HepG2 (cell line): Measurements from ENCODE around the gene TRERF1. TPM values are rescaled to one million over a fixed set of nuclear protein-coding genes. Genes with fewer than 3 reads are reported as not detected.

Experiments
- ATAC-seq: fragments of 200-7000 bp; cut with Tn5 transposase; 3 replicates; pipeline ENCODE4 v1.9.1; 2020; ENCODE audit warnings: mild to moderate bottlenecking, moderate library complexity
- BruUV-seq: library from RNA; stranded (reverse); fragments of 400-500 nt; replicated peaks from 2 replicates; lab custom pipeline; 2021; lab: Mats Ljungman, UMichigan
- CTCF ChIA-PET: fragments of 300-600 bp; formaldehyde crosslinking; extraction: SDS; loops from one replicate; lab custom pipeline; 2021; ENCODE audit warnings: low total read pairs, inconsistent platforms, low intra/inter-chr PET ratio; lab: Yijun Ruan, JAX
- POLR2A ChIA-PET: fragments of 350-600 bp; sonication (Branson Sonifier 250); formaldehyde crosslinking; loops from one replicate; lab custom pipeline; 2020; ENCODE audit warnings: antibody characterized with exemption, inconsistent platforms; lab: Yijun Ruan, JAX
- DNase-seq: peaks from one replicate; pipeline ENCODE4 v3.0.0-alpha.2; 2015; ENCODE audit warnings: low spot score
- FAIRE-seq: peaks from 3 replicates; lab custom pipeline; 2011; peaks lifted over from hg19 to GRCh38; lab: Jason Lieb, UNC
- H2AFZ ChIP-seq: one replicate; pipeline ENCODE4 v1.6.1; 2011; ENCODE audit warnings: low read length, inconsistent platforms
- H3K27ac ChIP-seq: fragments of 300-600 bp; 3 replicates; pipeline ENCODE4 v1.8.0; 2011; ENCODE audit warnings: mixed run types, mild to moderate bottlenecking, mixed read lengths, low read length, inconsistent platforms; ENCODE audit not compliant: insufficient read depth; ENCODE audit errors: extremely low read length
- H3K27me3 ChIP-seq, 2 experiments: fragments of 200-600 bp in 1 of 2; 2 replicates in 1 of 2; 3 replicates in 1 of 2; pipeline versions ENCODE4 v1.6.0 to v1.8.0; 2011; ENCODE audit warnings: low read length in 2 of 2, mild to moderate bottlenecking in 2 of 2, moderate library complexity in 2 of 2, inconsistent platforms in 1 of 2; ENCODE audit not compliant: insufficient read depth in 2 of 2, control insufficient read depth in 1 of 2
- H3K36me3 ChIP-seq, 2 experiments: fragments of 200-600 bp in 1 of 2; replicated peaks in 1 of 2; 2 replicates in 1 of 2; 3 replicates in 1 of 2; pipeline versions ENCODE4 v1.5.1 to v1.8.0; 2011; ENCODE audit warnings: low read length in 2 of 2, inconsistent platforms in 1 of 2; ENCODE audit not compliant: insufficient read depth in 2 of 2, control insufficient read depth in 1 of 2
- H3K4me1 ChIP-seq: 2 replicates; pipeline ENCODE4 v1.5.1; 2012; ENCODE audit warnings: low read length, inconsistent platforms; ENCODE audit not compliant: insufficient read depth
- H3K4me2 ChIP-seq: 2 replicates; pipeline ENCODE4 v1.6.0; 2011; ENCODE audit warnings: low read depth, low read length, inconsistent platforms
- H3K4me3 ChIP-seq, 3 experiments: fragments of 200-600 bp in 1 of 3; sonication (generic), shearing (Covaris generic) in 1 of 3; replicated peaks in 1 of 3; 2 replicates each; pipeline ENCODE4 v1.5.1; 2011 to 2016; ENCODE audit warnings: low read length in 3 of 3, inconsistent platforms in 2 of 3, low read depth in 2 of 3, mild to moderate bottlenecking in 2 of 3, control low read depth in 1 of 3, mixed read lengths in 1 of 3; ENCODE audit not compliant: insufficient read depth in 1 of 3
- H3K79me2 ChIP-seq: one replicate; pipeline ENCODE4 v1.6.1; 2011; ENCODE audit warnings: low read length, inconsistent platforms; ENCODE audit not compliant: insufficient read depth
- H3K9ac ChIP-seq: 2 replicates; pipeline ENCODE4 v1.6.0; 2011; ENCODE audit warnings: mild to moderate bottlenecking, low read depth, low read length, inconsistent platforms; ENCODE audit not compliant: insufficient read depth
- H3K9me3 ChIP-seq: 2 replicates; pipeline ENCODE4 v1.5.1; 2012; ENCODE audit warnings: mild to moderate bottlenecking, low read length
- H4K20me1 ChIP-seq: 2 replicates; pipeline ENCODE4 v1.6.0; 2011; ENCODE audit warnings: inconsistent platforms, mild to moderate bottlenecking, low read length, moderate library complexity; ENCODE audit not compliant: insufficient read depth
- MTF1 ChIP-seq: sonication (generic); formaldehyde crosslinking; IDR thresholded peaks from 2 replicates; pipeline ENCODE4 v1.5.0; 2020; ENCODE audit warnings: missing genetic modification reagents
- NFE2L1 ChIP-seq: sonication (generic); formaldehyde crosslinking; IDR thresholded peaks from 2 replicates; pipeline ENCODE4 v1.4.0; 2020; ENCODE audit warnings: missing genetic modification reagents, mild to moderate bottlenecking, borderline replicate concordance
- ZBTB7A ChIP-seq: sonication (generic); formaldehyde crosslinking; IDR thresholded peaks from 2 replicates; pipeline ENCODE4 v1.8.0; 2022; ENCODE audit warnings: mild to moderate bottlenecking, missing genetic modification reagents
- ZKSCAN1 ChIP-seq: fragments of 150-350 bp; IDR thresholded peaks from 2 replicates; pipeline ENCODE4 v1.6.1; 2014; ENCODE audit warnings: low read length
- ZNF180 ChIP-seq: sonication (generic); formaldehyde crosslinking; IDR thresholded peaks from 2 replicates; pipeline ENCODE4 v1.4.0; 2020; ENCODE audit warnings: low read depth, missing genetic modification reagents, borderline replicate concordance
- ZNF24 ChIP-seq: fragments of 450-650 bp; IDR thresholded peaks from 2 replicates; pipeline ENCODE4 v1.6.1; 2017; ENCODE audit warnings: antibody characterized with exemption, mild to moderate bottlenecking
- ZNF282 ChIP-seq: fragments of 450-650 bp; IDR thresholded peaks from 2 replicates; pipeline ENCODE4 v1.6.1; 2018; ENCODE audit not compliant: partially characterized antibody
- ZNF543 ChIP-seq: sonication (generic); formaldehyde crosslinking; IDR thresholded peaks from 2 replicates; pipeline ENCODE4 v1.4.0; 2020; ENCODE audit warnings: mild to moderate bottlenecking, missing genetic modification reagents
- ZNF549 ChIP-seq: sonication (generic); formaldehyde crosslinking; IDR thresholded peaks from 2 replicates; pipeline ENCODE4 v1.5.0; 2020; ENCODE audit warnings: missing genetic modification reagents
- ZNF720 ChIP-seq: sonication (generic); formaldehyde crosslinking; IDR thresholded peaks from 2 replicates; pipeline ENCODE4 v1.4.0; 2020; ENCODE audit warnings: missing genetic modification reagents
- WGBS: methylation state at CpG from one replicate; pipeline ENCODE4 v1.1.6; 2017; ENCODE audit warnings: low lambda C conversion rate; 5-methylcytosine and 5-hydroxymethylcytosine counted together
- in situ Hi-C: cut with HindIII; loops from 2 replicates; pipeline ENCODE4 v1.10.0; 2017; ENCODE audit warnings: low pct_unique_long_range_greater_than_20kb; ENCODE audit not compliant: extremely low pct_ligation_motif_present
- intact Hi-C: fragments of 100-400 bp; cut with micrococcal nuclease; formaldehyde crosslinking; loops from one replicate; pipeline ENCODE4 v1.10.0; 2022; ENCODE audit not compliant: unreplicated experiment
- polyA plus RNA-seq, 8 experiments: library from polyadenylated mRNA; depleted of rRNA in 3 of 8; stranded (reverse) in 7 of 8; unstranded in 1 of 8; fragments of >200 nt; fragmentation: Illumina TruSeq in 4 of 8; extraction: Trizol in 4 of 8; gene quantifications; 2 replicates each; pipeline versions ENCODE4 v1.2.1 to v1.2.3, GENCODE V29; 2011 to 2016; ENCODE audit warnings: low read depth in 4 of 8, missing spikeins in 1 of 8, mixed read lengths in 1 of 8; ENCODE audit not compliant: insufficient read depth in 1 of 8
- total RNA-seq, 5 experiments: library from RNA; depleted of rRNA; stranded (reverse); fragments of >200 nt; fragmentation: Illumina TruSeq; extraction: Trizol; gene quantifications; 2 replicates each; pipeline ENCODE4 v1.2.3, GENCODE V29; 2016; ENCODE audit warnings: low read depth in 1 of 5

TRERF1 gene
- total and polyA plus RNA-seq, 2 of the 13 experiments (the other 11 are each of a cell fraction or from before 2014, with no cell fraction given): 0.02 TPM; not detected in 1

DNA sequence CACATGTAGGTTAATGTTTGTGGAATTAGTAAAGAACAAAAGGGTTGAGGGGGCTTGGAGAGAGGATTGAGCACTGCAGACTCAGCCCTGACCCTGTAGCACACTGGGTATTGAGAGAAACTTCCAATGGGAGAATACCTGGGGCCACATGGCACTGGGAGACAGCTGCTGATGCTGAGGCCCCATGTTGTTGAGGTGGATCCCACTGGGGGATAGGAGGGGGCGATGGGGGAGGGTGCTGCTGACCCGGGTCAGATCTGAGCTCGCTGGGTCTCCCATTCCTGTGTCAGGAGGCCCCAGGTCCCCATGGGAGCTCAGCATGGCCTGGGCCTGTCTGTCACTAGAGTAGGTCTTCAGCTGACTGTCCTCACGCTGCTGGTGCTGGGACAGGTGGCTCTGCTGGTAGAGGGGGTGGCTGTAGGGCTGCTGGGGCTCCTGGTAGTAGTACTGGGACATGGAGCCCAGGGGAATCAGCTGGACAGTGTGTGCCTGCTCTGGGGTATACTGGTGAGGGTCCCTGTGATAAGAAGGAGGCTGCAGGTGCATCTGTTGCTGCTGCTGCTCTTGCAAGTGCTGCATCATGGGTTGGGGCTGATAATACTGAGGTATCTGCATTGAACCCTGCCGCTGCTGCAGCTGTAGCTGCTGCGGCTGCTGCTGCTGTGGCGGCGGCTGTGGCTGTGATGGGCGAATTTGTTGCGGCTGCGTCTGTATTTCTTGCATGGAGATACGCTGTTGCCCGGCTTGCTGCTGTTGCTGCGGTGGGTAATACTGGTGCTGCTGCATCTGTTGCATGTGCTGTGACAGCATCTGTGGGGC, 183.5 kb downstream of the TRERF1 start (continued):
- TF ChIP-seq ZBTB7A (CRISPR knock-in tag) (no peak), ZNF720 (CRISPR knock-in tag) (no peak), ZNF180 (no peak), ZNF543 (CRISPR knock-in tag) (no peak), ZNF282 (no peak), MTF1 (CRISPR knock-in tag) (no peak)

GRCh38 chr6:42266538-42266937, 185.2 kb downstream of the TRERF1 start:
- no peak for TF ChIP-seq ZNF24
- no peak for TF ChIP-seq NFE2L1 (CRISPR knock-in tag)
- no peak for TF ChIP-seq ZNF549 (CRISPR knock-in tag)
- TF ChIP-seq ZKSCAN1: peak; percentile 87
- no peaks in the 10 kb centered on the region for H4K20me1 ChIP-seq
- FAIRE-seq: no peak
- intact Hi-C loops (no loop called here), in situ Hi-C loops (no loop called here)
- no peak overlapping the region for H3K4me2 ChIP-seq
- 5% methylated on average over 1 of the region's 1 CpG for WGBS
- H2AFZ ChIP-seq: no peak overlapping the region
- H3K27me3 ChIP-seq: peaks cover 4 to 11% of the 10 kb centered on the region in 2 experiments; a peak in 3 of 5 replicates
- no peak overlapping the region for H3K27ac ChIP-seq
- no peak overlapping the region for H3K9ac ChIP-seq
- DNase-seq: no peak
- ATAC-seq: no peak
- H3K36me3 ChIP-seq: no peaks in the 10 kb centered on the region
- BruUV-seq: no TSS peak
- H3K4me3 ChIP-seq: no peak overlapping the region
- ChIA-PET CTCF (no interaction called here), POLR2A (no interaction called here)
- no peaks in the 10 kb centered on the region for H3K4me1 ChIP-seq
- no peaks in the 10 kb centered on the region for H3K79me2 ChIP-seq
- H3K9me3 ChIP-seq: no peaks in the 10 kb centered on the region
